ENCODE measurements around the gene FAM236A.
"Not testable (repeated sequence)": the region's sequence is repeated elsewhere in the genome, so short reads cannot be mapped to it uniquely, and the experiment has no call there.

DNA sequence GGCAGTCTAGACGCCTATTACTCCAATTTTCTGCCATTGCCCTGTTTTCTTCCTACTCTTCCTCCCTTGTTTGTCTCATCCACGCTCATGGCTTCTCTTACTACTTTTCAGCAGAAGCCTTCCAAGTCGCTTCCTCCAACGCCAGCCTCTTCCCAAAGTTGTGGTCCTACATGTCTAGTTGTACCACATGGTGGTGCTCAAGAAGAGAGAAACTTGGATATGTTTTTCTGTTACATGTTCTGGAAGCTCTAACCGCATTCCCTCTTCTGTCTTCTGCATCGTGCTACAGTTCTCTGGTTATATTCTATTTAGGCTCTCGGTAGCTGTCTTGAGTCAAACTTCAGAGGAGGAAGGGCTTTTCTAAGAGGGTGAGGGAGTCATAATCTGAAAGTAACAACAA, 36.9 kb downstream of the FAM236A start:
- TF ChIP-seq, protein P1, sequence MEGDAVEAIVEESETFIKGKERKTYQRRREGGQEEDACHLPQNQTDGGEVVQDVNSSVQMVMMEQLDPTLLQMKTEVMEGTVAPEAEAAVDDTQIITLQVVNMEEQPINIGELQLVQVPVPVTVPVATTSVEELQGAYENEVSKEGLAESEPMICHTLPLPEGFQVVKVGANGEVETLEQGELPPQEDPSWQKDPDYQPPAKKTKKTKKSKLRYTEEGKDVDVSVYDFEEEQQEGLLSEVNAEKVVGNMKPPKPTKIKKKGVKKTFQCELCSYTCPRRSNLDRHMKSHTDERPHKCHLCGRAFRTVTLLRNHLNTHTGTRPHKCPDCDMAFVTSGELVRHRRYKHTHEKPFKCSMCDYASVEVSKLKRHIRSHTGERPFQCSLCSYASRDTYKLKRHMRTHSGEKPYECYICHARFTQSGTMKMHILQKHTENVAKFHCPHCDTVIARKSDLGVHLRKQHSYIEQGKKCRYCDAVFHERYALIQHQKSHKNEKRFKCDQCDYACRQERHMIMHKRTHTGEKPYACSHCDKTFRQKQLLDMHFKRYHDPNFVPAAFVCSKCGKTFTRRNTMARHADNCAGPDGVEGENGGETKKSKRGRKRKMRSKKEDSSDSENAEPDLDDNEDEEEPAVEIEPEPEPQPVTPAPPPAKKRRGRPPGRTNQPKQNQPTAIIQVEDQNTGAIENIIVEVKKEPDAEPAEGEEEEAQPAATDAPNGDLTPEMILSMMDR (conservative IDR thresholded peaks at IDR 0.05), result not testable (repeated sequence)
- not testable (repeated sequence) for TF ChIP-seq ZFX (IDR thresholded peaks at IDR 0.05)

All from C4-2B (cell line).